GM10266 (cell line): ENCODE results near the gene SYAP1.

Experiments
- DNase-seq: peaks from one replicate; pipeline ENCODE4 v3.0.0; 2012; ENCODE audit errors: extremely low spot score
- CTCF ChIP-seq: IDR thresholded peaks from 2 replicates; pipeline ENCODE4 v1.5.1; 2012; ENCODE audit warnings: mild to moderate bottlenecking, low read depth; ENCODE audit not compliant: control insufficient read depth, insufficient read depth; ENCODE audit errors: missing control alignments

Gene SYAP1

GRCh38 chrX:16719334-16720084 is at the start of gene SYAP1:
Gene SYAP1 (plus strand): TSS chrX:16719612. CDS start chrX:16719725, 113 bp downstream.
- peak; percentile 69 for DNase-seq
- TF ChIP-seq CTCF: no peak

- peak; percentile 5 for DNase-seq
- TF ChIP-seq CTCF: no peak
Measured at GRCh38 chrX:16671005-16671404, 48.4 kb upstream of the SYAP1 start.

- no peak for DNase-seq
- TF ChIP-seq CTCF: no peak
Measured at GRCh38 chrX:16678689-16679088, 40.7 kb upstream of the SYAP1 start.

- no peak for TF ChIP-seq CTCF
- DNase-seq: no peak
Measured at GRCh38 chrX:16683007-16683664, 36.3 kb upstream of the SYAP1 start.

GRCh38 chrX:16687514-16687913 is 31.9 kb upstream of the SYAP1 start:
- DNase-seq: no peak
- TF ChIP-seq CTCF: no peak

- DNase-seq: peak; percentile 26
Measured at GRCh38 chrX:16695079-16695676, 24.2 kb upstream of the SYAP1 start.

More at GRCh38 chrX:16695079-16695676, 24.2 kb upstream of the SYAP1 start:
- TF ChIP-seq CTCF: peak; percentile 71
